ENCODE results near the gene KCNQ4.

Gene KCNQ4

DNA sequence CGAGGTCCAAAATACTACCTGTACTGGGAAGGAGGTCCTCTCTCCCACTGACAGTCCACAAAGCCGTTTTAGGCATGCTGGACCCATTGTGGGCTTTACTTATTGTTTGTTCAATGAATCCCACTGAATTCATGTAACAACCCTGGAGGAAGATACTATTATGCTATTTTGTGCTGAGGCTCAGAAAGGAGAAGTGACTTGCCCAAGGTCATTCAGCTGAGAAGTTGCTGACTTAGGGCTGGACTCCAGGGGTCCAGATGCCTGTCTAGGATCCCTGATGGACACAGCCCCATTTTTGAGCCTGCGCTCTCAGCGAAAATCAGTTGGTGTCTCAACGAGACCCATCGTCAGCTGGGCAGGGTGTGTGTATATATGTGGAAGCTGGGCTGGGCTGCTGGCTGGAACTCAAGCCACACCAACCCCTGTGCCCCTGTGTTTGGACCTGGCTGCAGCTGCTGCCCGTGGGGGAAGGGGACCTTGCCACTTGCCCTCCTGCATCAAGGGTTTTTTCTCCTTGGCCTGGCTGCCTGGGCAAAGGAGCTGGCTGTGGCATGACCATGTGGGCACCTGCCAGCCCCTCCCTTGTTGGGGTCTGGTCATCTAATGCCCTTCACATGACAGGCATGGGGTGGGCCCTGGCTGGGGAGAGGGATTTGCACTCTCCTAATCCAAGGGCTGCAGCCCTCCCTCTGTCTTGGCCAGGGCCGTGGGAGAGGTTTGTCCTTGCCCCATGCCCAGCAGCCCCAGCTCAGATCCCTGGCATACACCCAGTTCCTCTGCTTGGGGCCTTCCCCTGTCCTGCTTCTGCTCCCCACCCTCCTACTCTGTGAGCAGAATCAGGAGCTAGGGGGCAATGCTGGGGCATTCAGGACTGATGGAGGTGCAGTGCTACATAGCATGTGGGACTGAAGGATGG is 15.0 kb downstream of the KCNQ4 start:
- TF ChIP-seq, protein P1, sequence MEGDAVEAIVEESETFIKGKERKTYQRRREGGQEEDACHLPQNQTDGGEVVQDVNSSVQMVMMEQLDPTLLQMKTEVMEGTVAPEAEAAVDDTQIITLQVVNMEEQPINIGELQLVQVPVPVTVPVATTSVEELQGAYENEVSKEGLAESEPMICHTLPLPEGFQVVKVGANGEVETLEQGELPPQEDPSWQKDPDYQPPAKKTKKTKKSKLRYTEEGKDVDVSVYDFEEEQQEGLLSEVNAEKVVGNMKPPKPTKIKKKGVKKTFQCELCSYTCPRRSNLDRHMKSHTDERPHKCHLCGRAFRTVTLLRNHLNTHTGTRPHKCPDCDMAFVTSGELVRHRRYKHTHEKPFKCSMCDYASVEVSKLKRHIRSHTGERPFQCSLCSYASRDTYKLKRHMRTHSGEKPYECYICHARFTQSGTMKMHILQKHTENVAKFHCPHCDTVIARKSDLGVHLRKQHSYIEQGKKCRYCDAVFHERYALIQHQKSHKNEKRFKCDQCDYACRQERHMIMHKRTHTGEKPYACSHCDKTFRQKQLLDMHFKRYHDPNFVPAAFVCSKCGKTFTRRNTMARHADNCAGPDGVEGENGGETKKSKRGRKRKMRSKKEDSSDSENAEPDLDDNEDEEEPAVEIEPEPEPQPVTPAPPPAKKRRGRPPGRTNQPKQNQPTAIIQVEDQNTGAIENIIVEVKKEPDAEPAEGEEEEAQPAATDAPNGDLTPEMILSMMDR (IDR thresholded peaks at IDR 0.05; ENCODE audit: low read depth, low read length, missing control alignments): no peak
- no peaks in the 10 kb centered on the region for H3K27me3 ChIP-seq (replicated peaks)
- DNase-seq: no peak
- in situ Hi-C loops (cut with HindIII; ENCODE audit: low pct_ligation_motif_present, low sequenced_read_pairs): no loop called here
- H3K4me3 ChIP-seq (ENCODE audit: low read depth, low read length): no peak overlapping the region
- H3K27ac ChIP-seq: no peak overlapping the region
- no peaks in the 10 kb centered on the region for H3K36me3 ChIP-seq (replicated peaks)

GRCh38 chr1:40799351-40799867 is 15.8 kb downstream of the KCNQ4 start:
- H3K36me3 ChIP-seq (replicated peaks): no peaks in the 10 kb centered on the region
- no peak overlapping the region for H3K27ac ChIP-seq
- DNase-seq: peak; percentile 61
- no peak overlapping the region for H3K4me3 ChIP-seq (ENCODE audit: low read depth, low read length)
- in situ Hi-C loops (cut with HindIII; ENCODE audit: low pct_ligation_motif_present, low sequenced_read_pairs): no loop called here
- no peaks in the 10 kb centered on the region for H3K27me3 ChIP-seq (replicated peaks)
- TF ChIP-seq, protein P1 (IDR thresholded peaks at IDR 0.05; ENCODE audit: low read depth, low read length, missing control alignments): no peak

DNA sequence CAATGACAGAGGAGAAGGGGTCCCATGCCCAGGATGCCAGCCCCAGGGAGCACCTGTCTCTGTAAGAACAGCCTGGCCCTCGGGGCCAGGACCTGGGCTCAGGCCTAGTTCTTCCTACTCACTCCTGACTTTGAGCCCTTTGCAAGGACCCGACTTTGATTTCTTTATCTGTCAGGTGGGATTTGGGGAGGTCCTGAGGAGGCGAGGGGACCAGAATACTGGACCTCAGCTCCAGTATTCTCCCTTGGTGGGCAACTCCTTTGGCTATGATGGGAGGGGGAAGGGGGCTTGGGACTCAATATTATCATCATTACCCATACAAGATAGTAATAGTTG is 18.1 kb downstream of the KCNQ4 start:
- in situ Hi-C loops (cut with HindIII; ENCODE audit: low pct_ligation_motif_present, low sequenced_read_pairs): no loop called here
- peak overlapping the region; percentile 48 for H3K4me3 ChIP-seq (ENCODE audit: low read depth, low read length)
- no peaks in the 10 kb centered on the region for H3K27me3 ChIP-seq (replicated peaks)
- no peaks in the 10 kb centered on the region for H3K36me3 ChIP-seq (replicated peaks)
- no peak overlapping the region for H3K27ac ChIP-seq
- TF ChIP-seq, protein P1 (IDR thresholded peaks at IDR 0.05; ENCODE audit: low read depth, low read length, missing control alignments): no peak
- no peak for DNase-seq

DNA sequence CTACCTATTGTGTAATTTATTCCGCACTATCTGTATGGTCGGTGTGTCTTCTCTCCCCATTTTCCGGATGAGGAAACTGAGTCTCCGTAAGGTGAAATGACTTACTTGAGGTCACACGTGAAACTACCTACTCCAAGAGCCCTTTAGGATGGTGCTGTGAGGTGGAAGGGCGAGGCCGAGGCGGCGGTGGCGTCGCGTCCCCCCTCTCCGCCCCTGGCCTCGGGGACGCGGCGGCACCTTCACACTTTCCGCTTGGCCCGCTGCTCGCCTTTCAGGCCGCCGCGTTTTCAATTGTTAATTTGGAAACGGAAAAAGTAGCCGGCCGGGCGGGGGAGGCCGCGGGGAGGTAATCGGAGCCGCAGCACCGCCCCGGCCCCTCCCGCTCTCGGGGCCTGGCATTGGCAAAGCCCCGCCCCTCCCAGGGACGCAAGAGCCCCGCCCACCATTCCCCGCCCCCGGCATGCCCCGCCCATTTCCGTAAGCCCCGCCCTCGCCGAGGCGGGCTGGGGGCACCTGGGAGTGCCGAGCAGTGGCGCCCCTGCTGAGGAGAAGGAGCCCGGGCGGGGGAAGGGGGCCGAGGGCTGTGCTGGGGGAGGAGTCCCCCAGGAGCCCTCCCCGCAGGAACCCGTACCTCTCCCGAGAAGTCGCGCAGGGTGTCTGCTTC is 18.6 kb downstream of the KCNQ4 start:
- DNase-seq: peak; percentile 46
- Histone ChIP-seq H3K27ac (no peak overlapping the region), H3K4me3 (ENCODE audit: low read depth, low read length) (peak overlapping the region; percentile 48), H3K27me3 (replicated peaks) (no peaks in the 10 kb centered on the region), H3K36me3 (replicated peaks) (no peaks in the 10 kb centered on the region)
- in situ Hi-C loops (cut with HindIII; ENCODE audit: low pct_ligation_motif_present, low sequenced_read_pairs): no loop called here
- TF ChIP-seq, protein P1 (IDR thresholded peaks at IDR 0.05; ENCODE audit: low read depth, low read length, missing control alignments): no peak

DNA sequence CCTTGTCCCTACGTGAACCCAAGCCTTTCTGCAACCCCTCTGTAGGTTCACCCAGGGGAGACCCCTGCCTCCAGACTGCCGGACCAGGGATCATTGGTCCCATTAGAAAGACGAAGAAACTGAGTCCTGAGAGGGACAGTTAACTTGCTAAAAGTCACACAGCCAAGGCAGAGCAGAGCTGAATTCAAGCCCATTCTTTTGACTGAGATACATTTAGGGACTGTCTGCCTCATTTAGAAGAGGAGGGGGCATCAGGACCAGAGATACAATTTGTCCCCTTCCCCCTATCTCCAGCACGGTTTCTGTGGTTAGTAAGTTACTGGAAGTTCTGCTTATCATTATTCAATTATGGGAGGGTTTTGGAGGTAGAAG is 19.1 kb downstream of the KCNQ4 start:
- no peak overlapping the region for H3K4me3 ChIP-seq (ENCODE audit: low read depth, low read length)
- in situ Hi-C loops (cut with HindIII; ENCODE audit: low pct_ligation_motif_present, low sequenced_read_pairs): no loop called here
- no peaks in the 10 kb centered on the region for H3K36me3 ChIP-seq (replicated peaks)
- TF ChIP-seq, protein P1 (IDR thresholded peaks at IDR 0.05; ENCODE audit: low read depth, low read length, missing control alignments): no peak
- no peak overlapping the region for H3K27ac ChIP-seq
- no peak for DNase-seq
- no peaks in the 10 kb centered on the region for H3K27me3 ChIP-seq (replicated peaks)

Data from brain microvascular endothelial cell (primary cell).